Cortex of kidney (tissue), 1 donor: ENCODE measurements around the gene ATP13A5.

Experiments used
- DNase-seq: peaks from one replicate; lab custom pipeline; 2025; lab: John Stamatoyannopoulos, UW

Gene ATP13A5

GRCh38 chr3:193378706-193379105 is at the start of gene ATP13A5:
Gene ATP13A5, minus strand, starts transcription at chr3:193378753. Its CDS starts 28 bp downstream, at chr3:193378725.
- DNase-seq = no peak

DNA sequence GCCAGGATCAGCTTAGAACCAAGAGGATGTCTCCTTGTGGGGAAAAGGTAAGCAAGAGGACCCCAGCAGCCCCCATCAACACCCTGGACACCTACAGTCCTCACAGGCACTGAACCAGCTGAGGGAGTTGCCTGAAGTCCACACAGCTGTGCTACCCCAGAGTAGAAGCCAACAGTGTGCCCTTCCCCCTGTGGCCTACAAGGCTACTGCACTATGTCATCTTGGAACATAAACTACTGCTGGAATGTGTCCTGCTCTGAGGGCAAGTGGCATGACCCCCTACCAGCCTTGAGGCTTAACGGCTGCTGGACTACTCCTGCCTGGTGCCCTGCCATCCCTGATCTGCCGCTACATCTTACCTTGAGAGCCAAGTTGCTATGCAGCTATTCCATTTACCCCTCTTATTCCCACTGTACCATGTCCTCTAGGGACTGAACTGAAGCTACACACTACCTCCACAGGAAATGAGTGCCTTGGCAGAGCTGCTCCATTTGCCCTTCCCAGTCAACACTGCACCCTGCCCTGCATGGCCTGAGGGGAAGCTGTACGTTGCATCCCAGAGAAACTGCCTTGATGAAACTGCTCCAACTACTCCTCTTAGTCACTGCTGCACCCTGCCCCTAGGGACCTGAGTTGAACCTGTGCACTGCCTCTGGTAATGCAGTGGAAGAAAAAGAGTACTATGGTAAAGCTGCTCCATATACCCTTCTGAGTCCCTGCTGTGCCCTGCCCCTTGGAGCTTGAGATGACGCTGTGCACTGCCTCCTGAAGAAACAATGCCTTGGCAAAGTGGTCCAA is 40.2 kb upstream of the ATP13A5 start:
- no peak for DNase-seq

- DNase-seq = no peak
Observed at GRCh38 chr3:193416629-193417028, 38.1 kb upstream of the ATP13A5 start.

DNA sequence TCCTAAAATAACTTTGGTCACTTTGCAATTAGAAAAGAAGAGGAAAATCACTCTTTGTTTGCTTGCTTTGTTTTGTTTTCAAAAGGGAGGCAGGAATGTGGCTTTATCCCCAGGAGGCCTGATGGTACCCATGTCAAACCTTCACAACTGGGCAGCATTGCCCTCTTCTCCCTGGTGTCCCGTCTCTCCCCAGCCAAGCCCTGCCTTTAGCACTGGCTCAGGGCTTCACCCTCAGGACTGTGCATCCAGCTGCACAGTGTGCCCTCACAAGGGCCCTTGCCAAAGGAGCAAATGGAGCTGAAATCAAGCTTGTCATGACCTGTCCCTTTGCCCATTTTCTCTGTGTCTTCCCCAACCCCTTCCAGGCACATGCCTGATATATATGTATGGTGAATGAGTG is 29.1 kb upstream of the ATP13A5 start:
- no peak for DNase-seq

GRCh38 chr3:193407112-193407511 is 28.6 kb upstream of the ATP13A5 start:
- DNase-seq = no peak

- DNase-seq = no peak
Observed at GRCh38 chr3:193403307-193403706, 24.8 kb upstream of the ATP13A5 start.

- DNase-seq = no peak
Observed at GRCh38 chr3:193400304-193400703, 21.8 kb upstream of the ATP13A5 start.

GRCh38 chr3:193396451-193397244 is 18.1 kb upstream of the ATP13A5 start:
- no peak for DNase-seq

DNA sequence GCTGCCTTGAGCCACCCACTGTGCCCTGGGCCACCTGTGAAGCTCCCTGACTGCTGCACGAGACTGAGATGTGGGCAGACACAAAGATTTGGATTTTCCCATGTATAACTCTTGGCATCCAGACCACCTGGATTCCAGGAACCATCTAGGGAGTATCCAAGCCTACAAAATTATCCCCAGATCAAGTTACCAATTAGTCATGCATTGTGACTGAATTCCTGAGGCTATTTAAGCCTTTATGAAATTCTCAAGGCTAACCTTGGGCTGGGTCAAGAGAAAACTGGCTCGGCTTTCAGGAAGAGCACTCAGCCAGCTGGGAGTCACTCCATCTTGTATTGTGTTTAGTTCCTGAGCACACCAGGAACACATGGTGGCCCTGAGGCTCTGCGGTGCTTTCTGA is 13.3 kb upstream of the ATP13A5 start:
- no peak for DNase-seq

GRCh38 chr3:193389335-193389734 is 10.8 kb upstream of the ATP13A5 start:
- no peak for DNase-seq

- no peak for DNase-seq
Observed at GRCh38 chr3:193388361-193388760, 9.8 kb upstream of the ATP13A5 start.

- DNase-seq = no peak
Observed at GRCh38 chr3:193387596-193387995, 9.0 kb upstream of the ATP13A5 start.

DNA sequence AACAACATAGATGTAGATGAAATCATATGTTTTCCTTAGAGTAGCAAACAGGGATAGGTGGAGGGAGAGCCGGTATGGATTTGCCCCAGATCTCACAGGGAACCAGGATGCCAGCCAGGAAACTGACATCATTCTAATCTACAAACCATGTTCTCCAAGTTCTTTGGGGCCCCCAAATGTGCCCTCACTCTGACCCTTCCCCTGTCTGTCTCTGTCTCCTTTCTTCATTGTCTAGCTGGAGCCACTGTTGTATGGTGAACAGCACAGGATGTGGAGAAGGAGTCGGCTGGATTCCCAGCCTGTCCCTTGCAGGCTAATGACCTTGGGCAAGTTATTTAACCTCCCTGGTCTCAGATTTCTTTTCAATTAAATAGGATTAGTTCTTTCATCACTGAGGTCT is 962 bp downstream of the ATP13A5 start:
- no peak for DNase-seq

- no peak for DNase-seq
Observed at GRCh38 chr3:193375614-193376013, 2.9 kb downstream of the ATP13A5 start.

DNA sequence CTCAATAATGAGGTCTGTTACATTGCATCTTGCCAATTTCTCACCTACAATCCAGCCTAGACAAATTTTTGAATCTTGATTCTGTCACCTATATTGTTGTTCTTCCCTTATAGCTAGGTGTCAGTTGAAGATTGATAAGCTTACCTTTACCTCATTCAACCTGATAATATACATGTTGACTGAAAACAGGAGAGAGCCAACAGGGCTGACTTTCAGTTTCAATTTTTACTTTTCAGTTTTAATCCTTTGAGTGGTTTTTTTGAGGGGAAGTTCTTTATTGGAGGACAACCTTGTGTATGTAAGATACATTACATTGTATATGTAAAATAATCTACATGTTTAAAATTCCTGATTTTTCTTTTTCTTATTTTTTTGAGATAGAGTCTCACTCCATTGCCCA is 5.8 kb downstream of the ATP13A5 start:
- DNase-seq = no peak

DNA sequence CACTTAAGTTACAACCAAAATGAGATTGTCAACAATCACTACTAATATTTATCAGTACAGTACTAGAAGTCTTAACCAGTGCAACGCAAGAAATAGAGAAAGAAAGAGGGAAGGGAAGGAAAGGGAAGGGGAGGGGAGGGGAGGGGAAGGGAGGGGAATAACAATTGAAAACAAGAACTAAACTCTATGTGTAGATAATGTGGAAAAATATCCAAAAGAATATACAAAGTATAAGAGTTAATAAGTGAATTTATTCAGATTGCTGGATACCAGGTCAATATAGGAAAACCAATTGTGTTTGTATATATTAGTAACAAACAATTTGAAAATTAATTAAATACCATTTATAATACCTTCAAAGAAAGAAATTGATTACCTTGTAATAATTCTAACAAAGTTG is 10.7 kb downstream of the ATP13A5 start:
- no peak for DNase-seq

DNA sequence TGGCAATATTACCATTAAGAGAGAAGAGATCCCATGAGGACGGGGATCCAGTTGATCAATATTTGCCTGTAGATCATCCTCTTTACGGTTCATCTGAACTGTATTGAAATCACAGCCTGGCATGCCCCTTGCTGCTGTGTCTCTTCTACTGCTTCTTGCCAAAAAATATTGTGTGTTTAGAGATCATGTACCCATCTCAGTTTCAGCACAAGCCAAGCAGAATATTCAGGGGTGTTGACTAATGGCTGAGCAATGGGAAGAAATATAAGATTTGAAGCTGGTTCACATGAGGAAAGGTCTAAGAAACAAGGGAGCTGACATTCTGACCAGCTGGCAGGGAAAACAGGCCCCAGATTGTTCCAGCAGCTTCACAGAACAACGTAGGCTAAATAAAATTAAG is 21.3 kb downstream of the ATP13A5 start:
- no peak for DNase-seq

GRCh38 chr3:193354423-193354822 is 24.1 kb downstream of the ATP13A5 start:
- no peak for DNase-seq

- DNase-seq = no peak
Observed at GRCh38 chr3:193350744-193351143, 27.8 kb downstream of the ATP13A5 start.

DNA sequence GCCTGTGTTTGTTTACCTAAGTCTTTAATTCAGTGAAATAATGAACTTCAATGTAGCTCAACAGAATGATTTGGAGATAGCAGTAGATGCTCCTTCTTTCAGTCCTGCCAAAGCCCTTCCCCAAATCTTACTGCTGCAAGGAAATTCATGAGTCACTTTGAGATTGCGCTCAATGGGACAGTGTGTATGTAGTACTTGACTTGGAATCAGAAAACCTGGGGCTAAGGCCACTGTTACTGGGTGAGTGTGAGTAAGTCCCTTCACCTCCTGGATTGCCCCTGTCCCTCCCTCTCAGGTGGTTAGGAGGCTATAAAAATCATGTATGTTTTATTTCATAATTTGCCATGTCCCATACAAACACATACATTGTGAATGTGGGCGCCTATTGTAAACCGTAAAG is 29.9 kb downstream of the ATP13A5 start:
- DNase-seq = no peak

- no peak for DNase-seq
Observed at GRCh38 chr3:193347521-193348501, 30.7 kb downstream of the ATP13A5 start.

DNA sequence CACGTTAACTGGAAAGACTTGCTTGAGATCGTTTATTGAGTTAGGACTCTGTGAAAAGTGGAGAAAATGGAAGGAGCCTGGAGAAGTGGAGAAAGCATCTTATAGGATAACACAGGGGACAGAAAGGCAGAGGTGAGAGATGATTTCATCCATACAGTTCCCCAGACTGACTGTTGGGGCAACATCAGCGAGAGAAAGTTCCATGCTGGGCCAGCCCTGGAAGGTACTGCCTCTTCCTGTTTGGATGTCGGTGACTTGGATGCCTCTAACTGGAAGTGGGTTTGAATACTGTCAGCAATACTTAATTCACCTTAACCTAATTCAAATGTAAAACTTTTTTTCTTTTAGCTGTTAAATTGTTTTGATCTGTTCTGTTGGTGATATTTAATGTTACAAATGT is 32.3 kb downstream of the ATP13A5 start:
- DNase-seq = no peak
